GM19043 (cell line): ENCODE data around the gene CTR9.

Experiments
- ATAC-seq: cut with Tn5 transposase; IDR thresholded peaks from one replicate; pipeline ENCODE4 v1.9.1; 2021; ENCODE audit warnings: low read depth; ENCODE audit not compliant: unreplicated experiment

The CTR9 gene

DNA sequence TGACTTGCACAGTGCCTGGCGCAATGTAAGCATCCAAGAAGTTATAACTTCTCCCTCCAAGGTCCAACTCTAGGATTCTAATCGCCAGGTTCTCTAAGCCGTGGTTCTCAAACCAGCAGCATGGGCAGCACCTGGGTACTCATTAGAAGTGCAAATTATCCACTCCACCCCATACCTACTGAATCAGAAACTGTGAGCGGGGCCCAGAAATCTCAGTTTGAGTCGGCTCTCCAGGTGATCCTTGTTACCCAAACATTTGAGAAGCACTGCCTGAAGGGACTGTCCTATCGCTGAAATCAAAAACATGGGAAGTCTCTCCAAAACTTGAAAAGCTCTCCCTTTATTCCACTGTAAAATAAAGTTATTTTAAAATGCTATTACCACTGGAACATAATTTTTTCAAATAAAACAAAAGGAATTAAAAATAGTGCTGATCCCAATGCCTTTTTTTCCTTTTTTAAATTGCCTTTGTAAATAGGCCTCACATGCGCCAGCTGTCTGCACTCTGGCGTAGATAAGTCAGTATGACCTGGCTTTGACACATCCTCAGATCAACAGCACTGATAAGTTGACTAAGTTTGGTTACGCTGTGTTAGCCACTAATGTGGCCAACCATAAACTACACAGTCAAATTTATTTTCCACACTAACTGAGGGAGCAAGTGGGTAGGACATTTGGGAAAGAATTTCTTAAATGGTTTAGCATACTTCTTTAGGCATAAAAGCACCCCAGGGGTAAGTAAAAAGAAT lies 8.4 kb upstream of the CTR9 start:
- ATAC-seq = no peak

DNA sequence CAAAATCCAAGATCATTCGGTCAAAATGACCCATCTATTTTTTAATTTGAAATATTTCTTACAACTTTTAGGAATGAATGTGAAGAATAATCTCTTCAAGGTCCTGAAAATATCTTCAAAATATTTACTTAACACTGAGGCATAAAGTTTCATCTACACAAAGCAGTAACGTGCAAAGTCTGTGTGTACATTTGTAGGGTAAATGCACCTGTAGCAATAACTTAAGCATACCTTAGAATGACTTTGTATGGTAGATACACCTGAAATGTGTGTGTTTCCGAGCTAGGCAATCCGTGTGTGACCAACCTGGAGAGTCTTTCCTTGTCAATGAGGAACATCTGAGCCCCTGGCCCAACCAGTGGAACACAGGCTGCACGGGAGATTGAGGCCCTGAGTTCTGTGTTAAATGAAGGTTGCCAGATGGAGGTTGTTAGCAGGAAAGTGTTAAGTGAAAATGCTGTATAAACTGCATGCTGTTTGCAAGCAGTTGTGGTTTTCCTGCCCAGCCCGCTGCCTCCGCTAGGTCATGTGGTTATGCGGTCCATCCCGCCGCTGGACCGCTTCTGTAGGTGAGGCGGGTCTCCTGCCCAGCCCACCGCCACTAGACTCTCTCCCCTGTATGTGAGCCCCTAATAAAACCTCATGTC lies 7.6 kb upstream of the CTR9 start:
- ATAC-seq = no peak

DNA sequence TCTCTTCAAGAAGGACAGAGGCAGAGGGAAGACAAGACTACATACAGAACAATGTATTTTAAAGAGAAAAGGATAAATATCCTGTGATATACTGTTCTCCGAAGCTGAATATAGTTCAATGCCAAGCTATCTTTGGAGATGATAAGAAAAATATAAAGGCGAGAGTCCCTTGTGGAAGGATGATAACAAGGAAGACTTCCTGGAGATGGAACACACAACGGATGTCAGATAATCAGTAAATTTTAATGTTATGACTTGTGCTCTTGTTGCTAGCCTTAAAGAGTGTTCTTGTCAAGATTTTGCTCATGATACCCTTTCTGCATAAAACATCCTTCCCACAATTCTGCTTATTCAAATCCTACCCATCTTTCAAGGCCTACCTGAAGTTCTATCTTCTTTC lies 6.8 kb upstream of the CTR9 start:
- ATAC-seq = no peak

DNA sequence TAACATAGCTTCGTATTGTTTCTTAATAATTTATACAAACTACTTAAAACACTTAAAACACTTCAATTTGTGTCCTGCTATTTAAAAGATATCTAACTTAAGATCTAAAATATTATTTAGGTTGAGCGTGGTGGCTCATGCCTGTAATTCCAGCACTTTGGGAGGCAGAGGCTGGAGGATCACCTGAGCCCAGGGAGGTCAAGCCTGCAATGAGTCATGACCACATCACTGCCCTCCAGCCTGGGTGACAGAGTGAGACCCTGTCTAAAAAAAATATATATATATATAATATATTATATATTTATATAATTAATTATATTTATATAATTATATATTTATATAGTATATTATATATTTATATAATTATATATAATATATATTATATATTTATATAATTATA lies 4.2 kb upstream of the CTR9 start:
- ATAC-seq = no peak

DNA sequence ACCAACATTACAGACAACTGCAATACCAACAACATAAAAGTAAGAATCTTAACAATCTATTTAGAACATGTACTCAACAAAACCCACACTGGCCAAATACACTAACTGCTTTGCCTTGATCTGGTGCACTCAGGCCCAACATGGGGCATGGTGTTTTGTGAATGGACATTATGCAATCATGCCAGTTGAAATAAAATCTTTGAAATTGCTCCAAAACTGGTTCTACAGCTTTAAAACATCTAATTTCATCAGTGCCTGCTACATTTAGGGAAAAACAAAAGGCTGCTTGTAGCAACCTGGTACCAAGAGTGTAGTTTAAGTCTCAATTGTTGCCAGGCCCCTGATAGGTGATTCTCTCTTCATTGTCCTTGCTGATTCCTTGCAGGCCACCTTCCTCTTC lies 3.3 kb upstream of the CTR9 start:
- ATAC-seq = no peak

DNA sequence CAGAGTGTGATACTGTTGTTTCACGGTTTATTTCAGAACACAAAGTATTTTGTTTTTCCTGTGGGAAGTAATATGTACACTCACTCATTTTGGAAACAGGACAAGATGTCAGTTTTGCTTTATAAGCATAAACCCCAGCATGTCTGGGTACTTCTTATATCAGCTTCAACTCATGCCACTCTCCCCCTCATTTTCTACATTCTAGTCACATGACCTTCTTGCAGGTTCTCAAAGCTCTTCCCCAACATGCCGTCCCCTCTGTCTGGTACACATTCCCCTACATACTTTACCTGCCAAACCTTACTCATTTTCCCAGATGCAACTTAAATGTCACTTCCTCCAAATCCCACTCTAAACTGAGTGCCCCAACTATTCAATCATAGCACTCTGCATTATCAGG lies 1.6 kb upstream of the CTR9 start:
- no peak for ATAC-seq

DNA sequence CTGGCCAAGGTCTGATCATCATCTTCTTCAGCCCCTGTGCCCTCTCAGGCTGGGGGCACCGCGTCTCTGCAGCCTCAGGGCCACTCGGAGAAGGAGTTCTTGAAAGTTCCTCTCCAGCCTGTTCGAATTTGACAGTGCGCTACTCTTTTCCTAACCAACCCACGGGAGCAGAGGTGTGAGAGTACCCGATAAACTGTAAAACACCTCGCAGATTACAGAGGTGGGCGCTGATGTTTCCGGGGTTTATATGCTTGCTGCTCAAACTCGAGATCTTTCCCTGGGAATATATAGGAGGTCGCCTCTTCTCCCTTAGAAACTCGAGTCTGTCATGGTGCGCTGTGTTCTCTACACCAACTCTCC lies 515 bp downstream of the CTR9 start:
- no peak for ATAC-seq

DNA sequence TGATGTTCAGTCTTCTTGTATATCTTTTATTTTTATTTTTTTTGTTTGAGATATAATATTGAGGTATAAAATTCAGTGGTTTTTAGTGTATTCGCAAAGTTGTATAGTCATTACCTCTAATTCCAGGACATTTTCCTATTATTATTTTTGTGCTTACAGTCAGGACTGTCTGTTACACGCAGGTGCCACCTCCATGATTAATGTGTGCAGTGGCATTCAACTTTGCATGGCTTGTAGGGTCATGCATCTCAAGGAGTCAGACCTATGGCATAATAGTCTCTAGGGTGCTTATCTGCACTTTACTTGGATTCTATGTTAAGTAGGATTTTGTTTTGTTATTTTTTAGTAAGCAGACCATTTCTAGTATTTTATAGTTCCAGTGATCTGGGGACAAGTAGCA lies 1.0 kb downstream of the CTR9 start:
- no peak for ATAC-seq

DNA sequence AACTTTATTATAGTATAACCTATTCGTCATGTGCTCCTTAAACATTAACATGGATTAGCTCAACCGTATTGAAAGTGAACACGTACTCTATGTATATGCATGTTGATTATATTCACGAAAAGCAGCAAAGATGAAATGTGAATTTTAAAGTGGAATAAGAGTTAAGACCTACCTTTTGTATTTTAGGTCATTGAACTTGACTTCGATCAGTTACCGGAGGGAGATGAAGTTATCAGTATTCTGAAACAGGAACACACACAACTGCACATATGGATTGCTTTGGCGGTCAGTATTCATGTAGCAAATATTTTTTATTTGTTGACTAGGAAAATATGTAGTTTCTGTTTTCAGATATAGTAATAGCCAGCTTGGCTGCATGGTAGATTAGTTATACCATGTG lies 1.4 kb downstream of the CTR9 start:
- no peak for ATAC-seq

DNA sequence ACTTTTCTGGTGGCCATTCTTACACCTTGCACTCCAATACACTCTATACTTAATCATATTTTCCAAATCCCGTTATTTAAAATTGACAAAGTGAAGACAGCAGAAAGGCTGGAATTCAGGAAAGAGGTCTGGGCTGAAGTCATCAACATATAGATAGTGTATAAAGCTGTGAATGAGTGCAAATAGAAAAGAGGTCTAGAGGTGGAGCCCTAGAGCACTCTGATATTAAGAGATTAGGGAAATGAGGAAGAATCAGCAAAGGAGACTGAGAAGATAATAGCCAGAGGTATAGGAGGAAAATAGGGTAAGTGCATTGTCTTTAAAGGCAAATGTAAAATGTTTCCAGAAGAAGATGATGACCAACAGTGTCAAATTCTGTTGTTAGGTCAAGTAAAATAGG lies 7.9 kb downstream of the CTR9 start:
- no peak for ATAC-seq

DNA sequence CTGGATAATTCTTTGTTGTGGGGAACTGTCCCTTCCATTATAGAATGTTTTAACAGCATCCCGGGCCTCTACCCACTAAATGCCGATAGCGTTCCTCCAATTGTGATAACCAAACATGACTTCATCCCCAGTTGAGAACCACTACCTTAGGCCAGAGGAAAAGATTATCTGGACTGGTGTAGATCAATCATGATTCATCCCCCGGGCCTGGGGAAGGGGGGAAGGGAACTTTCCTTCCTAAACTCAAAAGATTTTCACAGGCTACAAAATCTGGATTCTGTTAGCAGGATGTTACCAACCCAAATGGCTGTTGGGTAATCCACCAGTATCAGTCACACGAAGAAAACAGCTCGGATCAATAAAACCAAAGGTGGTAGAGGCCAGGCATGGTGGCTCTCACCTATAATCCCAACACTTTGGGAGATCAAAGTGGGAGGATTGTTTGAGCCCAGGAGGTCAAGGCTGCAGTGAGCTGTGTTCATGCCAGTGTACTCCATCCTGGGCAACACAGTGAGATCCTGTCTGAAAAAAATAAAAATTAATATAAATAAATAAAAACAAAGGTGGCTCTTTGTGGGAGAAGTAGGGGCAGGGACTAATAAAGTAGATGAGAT lies 10.1 kb downstream of the CTR9 start:
- ATAC-seq = no peak

DNA sequence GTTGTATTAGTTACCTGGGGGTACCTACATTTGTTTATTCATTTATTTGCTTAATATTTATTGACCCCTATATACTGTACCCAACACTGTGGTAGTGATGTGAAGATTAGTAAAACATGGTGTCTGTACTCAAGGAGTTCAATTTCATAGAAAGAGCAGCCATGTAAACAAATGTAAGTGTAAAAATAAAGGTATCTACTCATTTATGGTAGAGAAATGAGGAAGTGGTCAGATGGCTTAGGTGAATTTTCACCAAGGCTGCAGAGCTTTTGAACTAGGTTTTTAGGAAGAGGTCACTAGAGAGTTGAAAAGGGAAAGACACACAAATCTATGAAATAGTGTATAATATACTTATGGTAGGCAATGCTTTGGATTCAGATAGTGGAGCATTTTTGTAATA lies 11.1 kb downstream of the CTR9 start:
- ATAC-seq = peak; percentile 87

DNA sequence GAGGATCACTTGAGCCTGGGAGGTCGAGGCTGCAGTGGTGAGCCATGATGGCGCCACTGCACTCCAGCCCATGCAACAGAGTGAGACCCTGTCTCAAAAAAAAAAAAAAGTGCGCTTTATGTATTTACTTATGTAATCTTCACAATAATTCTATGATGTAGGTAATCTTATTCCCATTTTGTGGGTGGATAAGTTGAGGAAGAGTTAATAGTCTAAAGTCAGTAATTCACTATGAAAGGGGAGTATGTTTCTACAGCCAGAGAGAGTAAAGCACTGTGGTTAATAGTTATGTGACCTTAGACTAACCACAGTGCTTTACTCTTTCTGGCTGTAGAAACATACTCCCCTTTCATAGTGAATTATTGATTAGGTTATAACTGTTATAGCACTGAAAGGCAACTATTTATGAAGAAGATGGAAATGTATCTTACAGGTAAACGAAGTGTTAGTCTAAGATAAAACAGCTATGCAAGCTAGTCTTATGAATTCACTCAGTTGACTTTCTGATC lies 11.9 kb downstream of the CTR9 start:
- ATAC-seq = peak; percentile 54

DNA sequence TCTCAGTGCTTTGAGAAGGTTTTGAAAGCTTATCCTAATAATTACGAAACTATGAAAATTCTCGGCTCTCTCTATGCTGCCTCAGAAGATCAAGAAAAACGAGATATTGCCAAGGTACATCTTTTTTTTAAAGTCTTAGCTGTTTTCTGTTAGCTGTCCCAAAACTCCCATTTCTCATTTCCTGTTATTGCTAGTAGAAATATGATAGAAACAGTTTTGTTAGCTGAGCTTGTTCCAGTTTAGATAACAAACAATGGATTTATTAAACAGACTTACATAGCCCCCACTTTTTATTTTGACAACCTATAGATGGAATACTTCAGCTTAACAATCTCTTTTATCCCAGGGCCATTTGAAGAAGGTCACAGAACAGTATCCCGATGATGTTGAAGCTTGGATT lies 12.7 kb downstream of the CTR9 start:
- no peak for ATAC-seq

DNA sequence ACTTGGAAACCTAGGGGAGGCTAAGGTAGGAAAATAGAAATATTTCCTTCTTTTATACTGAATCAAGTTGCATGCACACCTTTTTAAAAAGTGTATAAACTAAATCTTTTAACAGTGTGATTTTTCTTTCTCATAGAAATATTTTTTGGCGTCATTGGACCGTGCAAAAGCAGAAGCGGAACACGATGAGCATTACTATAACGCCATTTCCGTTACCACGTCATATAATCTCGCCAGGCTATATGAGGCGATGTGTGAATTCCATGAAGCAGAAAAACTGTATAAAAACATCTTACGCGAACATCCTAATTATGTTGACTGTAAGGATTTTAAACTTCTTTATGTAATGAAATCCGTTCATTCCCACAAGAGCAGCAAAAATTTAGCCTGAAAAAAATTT lies 13.4 kb downstream of the CTR9 start:
- ATAC-seq = no peak

DNA sequence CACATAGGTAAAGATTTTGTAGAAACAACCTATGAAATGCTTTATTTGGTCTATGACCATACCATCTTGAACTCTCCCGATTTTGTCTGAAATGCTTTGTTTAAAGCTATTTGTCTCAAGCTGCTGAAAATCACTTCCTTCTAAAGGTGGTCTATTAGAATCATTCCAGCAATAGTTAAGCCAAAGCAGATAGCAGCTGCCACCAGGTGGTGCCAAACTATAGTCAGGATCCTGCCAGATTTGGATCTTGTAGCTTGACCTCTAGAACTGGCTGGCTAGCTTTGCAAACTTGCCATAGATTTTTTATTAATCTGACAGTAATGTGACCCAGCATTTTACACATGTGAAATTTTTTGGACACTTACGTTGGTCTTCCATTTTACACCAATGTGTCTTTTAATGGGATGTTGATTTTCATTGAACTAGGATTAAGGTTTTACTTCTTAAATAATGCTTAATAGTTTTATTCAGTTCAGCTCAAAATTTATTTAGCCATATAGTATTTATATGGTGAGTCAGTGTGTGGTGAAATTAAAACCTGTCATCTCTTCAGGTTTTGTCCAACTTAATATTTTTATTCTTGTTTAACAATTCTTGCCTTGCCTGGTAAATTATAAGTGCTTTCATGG lies 19.7 kb downstream of the CTR9 start:
- ATAC-seq = no peak

DNA sequence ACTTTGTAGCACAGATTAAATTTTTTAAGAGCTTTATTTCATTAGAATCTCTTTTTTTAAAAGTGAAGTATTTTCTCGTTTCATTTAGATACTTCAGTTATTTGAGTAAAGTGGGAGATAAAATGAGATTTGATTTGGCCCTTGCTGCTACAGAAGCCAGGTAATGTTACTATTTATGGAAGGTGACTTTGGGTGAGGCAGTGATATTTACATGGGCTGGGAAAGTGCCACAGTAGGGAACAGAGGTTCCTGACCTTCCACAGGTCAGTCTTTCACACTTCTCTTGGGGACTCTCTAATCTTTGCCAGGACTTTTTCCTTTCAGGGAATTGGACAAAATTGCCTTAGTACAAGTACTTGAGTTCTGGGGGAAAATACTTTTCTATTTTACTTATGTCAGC lies 20.4 kb downstream of the CTR9 start:
- no peak for ATAC-seq

DNA sequence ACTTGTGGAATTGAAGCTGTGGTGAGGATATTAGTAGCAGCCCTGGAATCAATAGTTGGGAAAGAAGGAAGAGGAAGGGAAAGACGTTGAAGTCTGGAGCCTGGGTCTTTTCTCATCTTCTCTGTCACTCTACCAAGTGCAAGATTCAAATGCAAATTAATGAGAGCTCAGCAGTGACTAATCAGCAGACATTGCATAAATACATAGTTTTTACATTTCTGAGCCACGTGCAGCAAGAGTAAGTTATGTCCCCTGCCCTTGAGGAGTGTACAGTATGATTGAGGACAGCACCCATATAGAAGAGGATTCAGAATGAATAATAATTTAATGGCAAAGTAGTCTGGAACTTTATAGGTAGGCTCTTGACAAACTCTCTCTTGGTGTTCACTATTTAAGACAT lies 23.8 kb downstream of the CTR9 start:
- ATAC-seq = no peak

DNA sequence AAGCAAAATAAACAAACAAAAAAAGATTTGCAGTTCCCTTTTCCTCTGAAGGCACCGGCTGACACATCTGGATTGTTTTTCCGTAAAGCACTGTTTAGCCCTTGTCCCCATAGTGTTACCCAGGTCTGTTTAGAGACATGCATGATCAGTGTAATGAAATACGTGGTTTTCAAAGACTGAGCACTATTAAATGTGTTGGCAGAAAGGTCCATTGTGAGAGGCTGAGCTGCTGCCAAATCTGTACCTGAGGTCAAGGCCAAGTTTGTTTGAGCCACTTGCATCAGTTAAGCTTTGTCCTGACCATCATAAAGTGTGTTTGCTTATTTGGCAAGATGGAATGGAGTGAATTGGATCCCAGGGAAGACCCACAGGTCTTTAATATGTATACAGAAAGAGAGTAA lies 26.3 kb downstream of the CTR9 start:
- no peak for ATAC-seq

DNA sequence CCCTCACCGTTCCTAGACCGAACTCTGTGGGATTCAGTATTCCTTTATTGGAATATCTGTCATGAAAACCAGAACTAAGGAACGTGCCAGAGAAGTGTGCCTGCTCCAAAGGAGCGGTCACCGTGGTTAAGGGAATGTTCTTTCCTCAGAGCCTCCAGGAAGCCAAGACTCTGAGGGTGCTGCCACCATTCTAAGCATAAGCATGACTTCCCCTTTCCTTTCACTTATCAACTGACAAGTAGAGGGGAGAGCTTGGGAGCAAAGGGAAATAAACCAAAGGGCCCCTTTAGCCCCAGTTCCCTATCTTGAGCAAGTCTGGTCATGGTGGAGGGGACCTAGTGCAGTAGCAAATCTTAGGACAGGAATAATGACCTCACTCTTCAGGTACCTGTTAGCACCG lies 26.8 kb downstream of the CTR9 start:
- no peak for ATAC-seq

DNA sequence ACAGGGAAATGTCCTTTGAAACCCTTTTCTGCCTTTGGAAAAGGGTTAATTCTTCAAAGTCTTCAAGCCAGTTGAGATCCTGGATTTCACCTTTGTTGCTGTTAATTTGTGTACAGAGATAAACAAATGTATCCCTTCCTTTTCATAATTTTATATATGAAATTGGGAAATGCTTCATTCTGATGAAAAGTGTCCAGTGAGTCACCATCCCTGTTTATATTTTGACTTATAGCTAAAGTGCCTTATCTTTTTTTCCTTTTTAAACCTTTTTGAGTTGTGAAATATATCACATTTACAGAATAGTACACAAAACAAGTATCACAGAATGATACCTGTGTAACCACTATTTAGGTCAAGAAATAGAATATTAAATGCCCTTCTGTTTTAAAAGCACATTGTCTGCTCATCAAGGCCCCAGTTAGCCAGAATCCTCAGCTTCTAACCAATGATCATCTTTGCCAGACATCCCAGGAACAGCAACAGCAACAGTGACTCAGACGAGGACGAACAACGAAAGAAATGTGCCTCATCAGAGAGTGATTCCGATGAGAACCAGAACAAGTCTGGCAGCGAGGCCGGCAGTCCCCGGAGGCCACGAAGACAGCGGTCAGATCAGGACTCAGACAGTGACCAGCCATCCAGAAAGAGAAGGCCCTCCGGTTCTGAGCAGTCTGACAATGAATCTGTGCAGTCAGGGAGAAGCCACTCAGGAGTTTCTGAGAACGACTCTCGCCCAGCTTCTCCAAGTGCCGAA lies 27.3 kb downstream of the CTR9 start:
- no peak for ATAC-seq
